ENCODE measurements around the gene SPACDR. TPM values are rescaled to one million over a fixed set of nuclear protein-coding genes. Genes with fewer than 3 reads are reported as not detected.

Gene SPACDR
- total RNA-seq, 1 experiment from 2014 or later: not detected

DNA sequence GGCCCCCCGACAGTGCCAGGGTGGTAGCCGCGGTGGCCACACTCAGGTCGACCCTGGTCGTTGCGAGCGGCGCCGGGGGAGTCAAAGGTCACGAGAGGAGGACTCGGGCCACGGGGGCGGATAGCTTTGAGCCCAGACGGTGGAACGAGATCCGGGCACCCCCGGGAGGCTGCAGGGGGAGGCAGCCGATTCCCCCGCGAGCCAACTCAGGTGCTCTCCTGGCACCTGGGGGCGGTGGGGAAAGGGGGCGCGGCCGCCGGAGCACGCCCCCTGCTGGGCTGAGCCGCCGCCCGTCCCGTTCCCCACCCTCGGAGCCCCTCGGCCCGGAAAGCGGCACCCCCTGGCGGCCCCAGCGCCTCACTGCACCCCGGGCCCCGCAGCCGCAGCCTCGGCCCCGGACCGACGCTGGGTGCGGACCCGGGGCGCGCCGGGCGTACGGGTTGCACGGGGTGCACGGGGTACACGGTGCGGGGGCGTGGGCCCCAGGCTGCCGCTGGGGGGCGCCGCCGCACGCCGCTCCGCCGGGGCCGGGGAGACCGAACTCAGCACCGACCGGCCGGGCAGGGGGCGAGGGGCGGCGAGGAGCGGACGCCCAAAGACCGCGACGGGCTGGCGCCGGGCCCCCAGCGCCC lies 19.1 kb upstream of the SPACDR start:
- Histone ChIP-seq H3K4me1 (ENCODE audit: insufficient read depth, low read length) (no peaks in the 10 kb centered on the region; the same call in 1 of the 2 replicates), H4K20me1 (ENCODE audit: control insufficient read depth, insufficient read depth, insufficient read length) (no peaks in the 10 kb centered on the region), H2BK120ac (ENCODE audit: low read depth, low read length, poor library complexity, severe bottlenecking) (no peak overlapping the region), H2AFZ (ENCODE audit: low read length) (no peak overlapping the region), H3K4me2 (ENCODE audit: insufficient read depth, insufficient read length, low read length) (peak overlapping the region; percentile 93), H3K56ac (ENCODE audit: insufficient read length, low read depth, low read length) (no peak overlapping the region), H3K9ac (ENCODE audit: extremely low read depth, insufficient read length, low read length) (no peak overlapping the region), H3K23ac (ENCODE audit: insufficient read length, low read depth, low read length) (no peak overlapping the region), H4K91ac (ENCODE audit: insufficient read length, low read depth, low read length) (no peak overlapping the region), H3T11ph (ENCODE audit: low read length) (no peak overlapping the region), H2BK20ac (ENCODE audit: low read depth, low read length, poor library complexity, severe bottlenecking) (no peak overlapping the region), H3K18ac (ENCODE audit: insufficient read length, low read depth, low read length) (no peak overlapping the region), H2AK5ac (ENCODE audit: insufficient read length, low read length) (no peak overlapping the region), H3K4ac (ENCODE audit: low read depth, low read length) (no peak overlapping the region), H4K8ac (replicated peaks; ENCODE audit: insufficient read length, low read depth, low read length) (no peak overlapping the region), H3K14ac (ENCODE audit: insufficient read depth, low read length) (no peak overlapping the region), H2BK15ac (ENCODE audit: low read depth, low read length) (no peak overlapping the region), H2BK12ac (ENCODE audit: insufficient read length, low read depth, low read length) (no peak overlapping the region), H3K79me1 (ENCODE audit: insufficient read depth, low read depth, low read length, poor library complexity, severe bottlenecking) (no peaks in the 10 kb centered on the region), H3K27ac (ENCODE audit: insufficient read length, low read depth, low read length) (no peak overlapping the region), H3K9me3 (ENCODE audit: control insufficient read depth, low read depth, low read length) (no peaks in the 10 kb centered on the region), H4K5ac (ENCODE audit: insufficient read length, low read depth, low read length) (no peak overlapping the region), H3K27me3 (ENCODE audit: insufficient read depth, low read length) (no peaks in the 10 kb centered on the region), H3K23me2 (ENCODE audit: insufficient read length, low read depth, low read length, poor library complexity, severe bottlenecking) (peaks cover 11% of the 10 kb centered on the region), H2BK5ac (ENCODE audit: insufficient read length, low read length) (no peak overlapping the region), H3K79me2 (ENCODE audit: insufficient read depth, low read length) (no peaks in the 10 kb centered on the region)
- peak; percentile 76 for DNase-seq
- H3K36me3 Mint-ChIP-seq (ENCODE audit: insufficient read depth in 1 of 3, low read depth in 3 of 3): peaks cover 0 to 8% (median 0%) of the 10 kb centered on the region in 3 experiments; a peak in 1 of 7 replicates
- no CpG with 5 or more reads among the region's 79 CpGs for WGBS (ENCODE audit: extremely low coverage, insufficient read length, low lambda C conversion rate)
- H3K9me3 Mint-ChIP-seq: peaks cover 0 to 2% of the 10 kb centered on the region in 2 experiments; a peak in 2 of 5 replicates
- peak overlapping the region in 1 of 3 experiments; percentile 77; a peak in 2 of 7 replicates for H3K27ac Mint-ChIP-seq
- H3K27me3 Mint-ChIP-seq (ENCODE audit: low read depth): no peaks in the 10 kb centered on the region
- peaks cover 24 to 37% of the 10 kb centered on the region in 2 experiments for H3K4me1 Mint-ChIP-seq
- H3K4me3 Mint-ChIP-seq: peak overlapping the region; percentile 70 to 86
- peak; percentile 86 for TF ChIP-seq CTCF (conservative IDR thresholded peaks at IDR 0.05)

Data from H9 (cell line).